ENCODE results near the gene ZNF618. TPM values are rescaled to one million over a fixed set of nuclear protein-coding genes. Genes with fewer than 3 reads are reported as not detected.

The ZNF618 gene
- total and polyA plus RNA-seq, 2 experiments from 2014 or later, result 2.3 to 5.1 TPM

DNA sequence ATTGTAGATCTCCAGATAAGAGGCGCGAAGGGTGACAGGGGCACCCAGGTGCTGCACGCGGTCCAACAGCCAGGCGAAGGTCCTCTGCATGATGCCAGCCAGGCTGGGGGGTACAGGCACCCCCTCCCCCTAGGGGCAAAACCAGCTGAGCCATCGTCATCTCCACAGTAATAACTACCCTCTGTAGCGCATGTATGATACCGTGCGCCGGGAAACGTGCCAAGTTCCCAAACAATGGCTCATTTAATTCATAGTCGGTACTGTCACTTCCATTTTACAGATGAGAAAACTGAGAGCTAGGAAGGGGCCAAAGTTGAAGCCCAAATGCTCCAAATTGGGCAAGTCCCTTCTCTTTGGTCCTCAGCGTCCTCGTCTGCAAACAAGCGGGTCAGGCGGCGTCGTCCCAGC, 221.5 kb downstream of the ZNF618 start:
- TF ChIP-seq EZH2 (IDR thresholded peaks at IDR 0.05; ENCODE audit: insufficient read depth, poor library complexity, severe bottlenecking), result no peak
- Histone ChIP-seq H3K9me2 (ENCODE audit: insufficient read depth) (no peaks in the 10 kb centered on the region), H3K36me3 (ENCODE audit: low read depth) (no peaks in the 10 kb centered on the region), H3K9ac (no peak overlapping the region), H2AFZ (peak overlapping the region; percentile 35; the same call in 1 of the 2 replicates), H3F3A (ENCODE audit: insufficient read depth) (no peaks in the 10 kb centered on the region), H3K79me2 (ENCODE audit: insufficient read depth) (no peaks in the 10 kb centered on the region), H3K4me2 (ENCODE audit: unreplicated experiment) (peak overlapping the region; percentile 66), H4K20me1 (ENCODE audit: insufficient read depth) (no peaks in the 10 kb centered on the region), H3K4me1 (ENCODE audit: insufficient read depth) (no peaks in the 10 kb centered on the region), H3K4me3 (peak overlapping the region; percentile 59; the same call in 1 of the 2 replicates), H3K27ac (no peak overlapping the region), H3K27me3 (replicated peaks; ENCODE audit: insufficient read depth) (no peaks in the 10 kb centered on the region; the same call in 1 of the 2 replicates), H3K9me3 (ENCODE audit: low read depth) (no peaks in the 10 kb centered on the region)
- DNase-seq, result peak; percentile 25
- WGBS, 2 experiments (ENCODE audit: low coverage in 1 of 2, low lambda C conversion rate in 2 of 2, missing lambda C conversion rate in 2 of 2), result 45 to 46% methylated on average over 18 of the region's 18 CpGs
- in situ Hi-C loops (cut with MboI), result no loop called here

GRCh38 chr9:114098021-114098935, 222.2 kb downstream of the ZNF618 start:
- Histone ChIP-seq H3K36me3 (ENCODE audit: low read depth) (no peaks in the 10 kb centered on the region), H3K27me3 (replicated peaks; ENCODE audit: insufficient read depth) (no peaks in the 10 kb centered on the region; the same call in 1 of the 2 replicates), H3K9me3 (ENCODE audit: low read depth) (no peaks in the 10 kb centered on the region), H4K20me1 (ENCODE audit: insufficient read depth) (no peaks in the 10 kb centered on the region), H3K4me3 (peak overlapping the region; percentile 59), H3K9ac (no peak overlapping the region), H3K79me2 (ENCODE audit: insufficient read depth) (no peaks in the 10 kb centered on the region), H3K27ac (no peak overlapping the region), H3K4me2 (ENCODE audit: unreplicated experiment) (peak overlapping the region; percentile 66), H2AFZ (peak overlapping the region; percentile 35; the same call in 1 of the 2 replicates), H3K9me2 (ENCODE audit: insufficient read depth) (no peaks in the 10 kb centered on the region), H3F3A (ENCODE audit: insufficient read depth) (no peaks in the 10 kb centered on the region), H3K4me1 (ENCODE audit: insufficient read depth) (no peaks in the 10 kb centered on the region)
- DNase-seq, result peak; percentile 37
- 5 to 6% methylated on average over 35 to 75 of the region's 77 CpGs for WGBS, 2 experiments (ENCODE audit: low coverage in 1 of 2, low lambda C conversion rate in 2 of 2, missing lambda C conversion rate in 2 of 2)
- in situ Hi-C loops (cut with MboI), result no loop called here
- TF ChIP-seq EZH2phosphoT487 (IDR thresholded peaks at IDR 0.05; ENCODE audit: insufficient read depth, low read depth) (no peak), EZH2 (IDR thresholded peaks at IDR 0.05; ENCODE audit: insufficient read depth, poor library complexity, severe bottlenecking) (no peak)

- H2AFZ ChIP-seq, result peak within 1 kb of the TSS; percentile 35; the same call in 1 of the 2 replicates
- no peaks in the 10 kb centered on the region for H3K4me1 ChIP-seq (ENCODE audit: insufficient read depth)
- H3K36me3 ChIP-seq (ENCODE audit: low read depth), result no peaks in the 10 kb centered on the region
- no peak within 1 kb of the TSS for H3K27ac ChIP-seq
- H3K4me3 ChIP-seq, result peak within 1 kb of the TSS; percentile 59
- H3K4me2 ChIP-seq (ENCODE audit: unreplicated experiment), result peak within 1 kb of the TSS; percentile 66
- H3K9me2 ChIP-seq (ENCODE audit: insufficient read depth), result no peaks in the 10 kb centered on the region
- no peaks in the 10 kb centered on the region for H4K20me1 ChIP-seq (ENCODE audit: insufficient read depth)
- in situ Hi-C loops (cut with MboI), result no loop called here
- 59 to 66% methylated on average over 27 to 32 of the region's 32 CpGs for WGBS, 2 experiments (ENCODE audit: low coverage in 1 of 2, low lambda C conversion rate in 2 of 2, missing lambda C conversion rate in 2 of 2)
- no peak within 1 kb of the TSS for H3K9ac ChIP-seq
- H3F3A ChIP-seq (ENCODE audit: insufficient read depth), result no peaks in the 10 kb centered on the region
- no peaks in the 10 kb centered on the region for H3K9me3 ChIP-seq (ENCODE audit: low read depth)
- TF ChIP-seq EZH2 (IDR thresholded peaks at IDR 0.05; ENCODE audit: insufficient read depth, poor library complexity, severe bottlenecking) (no peak), EZH2phosphoT487 (IDR thresholded peaks at IDR 0.05; ENCODE audit: insufficient read depth, low read depth) (no peak)
- H3K27me3 ChIP-seq (replicated peaks; ENCODE audit: insufficient read depth), result peaks cover 3% of the 10 kb centered on the region; the same call in 1 of the 2 replicates
- DNase-seq, result no peak
- H3K79me2 ChIP-seq (ENCODE audit: insufficient read depth), result no peaks in the 10 kb centered on the region
These were observed 223.0 kb downstream of the ZNF618 start, which contains the start of gene KIF12 for GRCh38 chr9:114098936-114099668. Gene KIF12, minus strand, starts transcription at chr9:114099292. Its CDS starts 16 bp downstream, at chr9:114099276.

DNA sequence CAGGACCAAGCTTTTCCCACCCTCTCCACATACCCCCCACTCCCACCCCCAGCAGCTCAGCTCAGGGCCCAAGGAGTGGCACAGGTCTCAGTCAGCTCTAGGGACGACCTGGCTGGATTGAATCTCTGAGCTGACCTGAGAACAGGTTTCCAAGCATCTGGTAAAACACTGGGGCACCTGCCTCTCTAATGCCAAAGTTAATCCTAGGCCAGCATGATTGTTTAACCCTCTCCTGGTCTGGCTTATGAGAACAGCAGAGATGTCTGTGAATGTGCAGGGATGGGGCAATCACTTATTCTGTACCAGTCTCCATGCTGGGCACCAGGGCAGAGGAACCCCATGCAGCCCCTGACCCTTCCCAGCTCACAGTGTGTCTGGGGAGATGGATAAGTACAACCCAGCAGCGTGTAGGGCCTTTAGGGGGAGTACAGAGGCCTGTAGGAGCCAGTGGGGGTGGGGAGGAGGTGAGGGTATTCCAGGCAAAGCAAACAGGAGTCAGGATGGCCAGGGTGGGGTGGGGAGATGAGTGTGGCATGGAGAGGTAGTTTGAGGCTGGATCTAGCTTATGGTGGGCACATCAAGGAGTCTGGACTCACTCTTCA, 223.7 kb downstream of the ZNF618 start:
- Histone ChIP-seq H2AFZ (no peak overlapping the region), H3K9ac (no peak overlapping the region), H3K4me3 (no peak overlapping the region), H3K9me3 (ENCODE audit: low read depth) (no peaks in the 10 kb centered on the region), H3K27me3 (replicated peaks; ENCODE audit: insufficient read depth) (peaks cover 10% of the 10 kb centered on the region; the same call in 1 of the 2 replicates), H3K9me2 (ENCODE audit: insufficient read depth) (no peaks in the 10 kb centered on the region), H3K79me2 (ENCODE audit: insufficient read depth) (no peaks in the 10 kb centered on the region), H3K4me2 (ENCODE audit: unreplicated experiment) (no peak overlapping the region), H4K20me1 (ENCODE audit: insufficient read depth) (no peaks in the 10 kb centered on the region), H3F3A (ENCODE audit: insufficient read depth) (no peaks in the 10 kb centered on the region), H3K27ac (no peak overlapping the region), H3K4me1 (ENCODE audit: insufficient read depth) (no peaks in the 10 kb centered on the region), H3K36me3 (ENCODE audit: low read depth) (no peaks in the 10 kb centered on the region)
- DNase-seq, result no peak
- no peak for TF ChIP-seq EZH2 (IDR thresholded peaks at IDR 0.05; ENCODE audit: insufficient read depth, poor library complexity, severe bottlenecking)
- no peak for TF ChIP-seq EZH2phosphoT487 (IDR thresholded peaks at IDR 0.05; ENCODE audit: insufficient read depth, low read depth)
- in situ Hi-C loops (cut with MboI), result loop anchor here (10.0 kb wide), 1 partner anchor 185 kb away; no protein-coding TSS in a partner anchor
- WGBS, 2 experiments (ENCODE audit: low coverage in 1 of 2, low lambda C conversion rate in 2 of 2, missing lambda C conversion rate in 2 of 2), result 42 to 63% methylated on average over 2 of the region's 2 CpGs
